B cell (primary cell): ENCODE results near the gene SOX13. TPM values are rescaled to one million over a fixed set of nuclear protein-coding genes. Genes with fewer than 3 reads are reported as not detected.

Experiments used
- ATAC-seq: fragments of 200-7000 bp; cut with Tn5 transposase; one replicate; pipeline ENCODE4 v1.10.0; 2021; ENCODE audit warnings: low read depth, mild to moderate bottlenecking, moderate number of reproducible peaks, moderate library complexity
- CTCF ChIA-PET: fragments of 350-600 bp; sonication (Branson Sonifier 250); formaldehyde crosslinking; loops from one replicate; lab custom pipeline; 2021; ENCODE audit warnings: antibody characterized with exemption, inconsistent platforms; lab: Charles Lee
- POLR2A ChIA-PET: fragments of 350-600 bp; sonication (Branson Sonifier 250); formaldehyde crosslinking; loops from one replicate; lab custom pipeline; 2021; ENCODE audit warnings: antibody characterized with exemption; lab: Charles Lee
- DNase-seq: peaks from one replicate; pipeline ENCODE4 v3.0.0; 2013
- H2AFZ ChIP-seq: 2 replicates; pipeline ENCODE4 v1.6.1; 2012; ENCODE audit warnings: mild to moderate bottlenecking, low read depth, low read length; ENCODE audit not compliant: insufficient read depth, poor library complexity, severe bottlenecking
- H3K27ac ChIP-seq, 2 donors: 1 replicate in 1 of 2; 2 replicates in 1 of 2; pipeline ENCODE4 v1.5.1; 2012 to 2013; ENCODE audit warnings: low read length in 2 of 2, mild to moderate bottlenecking in 2 of 2, moderate library complexity in 1 of 2
- H3K27me3 ChIP-seq, 4 experiments: fragments of 200-600 bp in 1 of 4; sonication (generic) in 1 of 4; replicated peaks in 1 of 4; 1 replicate in 2 of 4; 2 replicates in 2 of 4; pipeline versions ENCODE4 v1.6.1 to v1.7.0; 2013 to 2016; ENCODE audit warnings: low read length in 3 of 4, mild to moderate bottlenecking in 2 of 4, mixed read lengths in 1 of 4, moderate library complexity in 1 of 4; ENCODE audit not compliant: insufficient read depth in 4 of 4, control insufficient read depth in 3 of 4; ENCODE audit errors: control extremely low read depth in 1 of 4
- H3K36me3 ChIP-seq, 2 experiments: replicated peaks in 1 of 2; 1 replicate in 1 of 2; 2 replicates in 1 of 2; pipeline versions ENCODE4 v1.6.1 to v1.7.1; 2013; ENCODE audit warnings: low read length in 1 of 2; ENCODE audit not compliant: insufficient read depth in 2 of 2, control insufficient read depth in 1 of 2; ENCODE audit errors: control extremely low read depth in 1 of 2, extremely low read depth in 1 of 2
- H3K4me1 ChIP-seq, 2 donors: fragments of 200-600 bp in 1 of 2; sonication (generic) in 1 of 2; 1 replicate in 1 of 2; 2 replicates in 1 of 2; pipeline versions ENCODE4 v1.5.1 to v1.6.1; 2013 to 2017; ENCODE audit warnings: low read length in 2 of 2; ENCODE audit not compliant: control insufficient read depth in 2 of 2, insufficient read depth in 2 of 2
- H3K4me2 ChIP-seq: replicated peaks from 2 replicates; pipeline ENCODE3; 2012; ENCODE audit warnings: mild to moderate bottlenecking, low read depth, low read length; ENCODE audit not compliant: poor library complexity, severe bottlenecking
- H3K4me3 ChIP-seq, 5 experiments: fragments of 200-600 bp in 1 of 5; sonication (generic) in 1 of 5; 1 replicate in 3 of 5; 2 replicates in 2 of 5; pipeline versions ENCODE4 v1.5.1 to v1.7.0; 2011 to 2016; ENCODE audit warnings: low read length in 4 of 5, mild to moderate bottlenecking in 4 of 5, low read depth in 2 of 5, control low read depth in 1 of 5, moderate library complexity in 1 of 5; ENCODE audit not compliant: insufficient read depth in 1 of 5; ENCODE audit errors: control extremely low read depth in 1 of 5, extremely low read depth in 1 of 5
- H3K79me2 ChIP-seq: fragments of 200-600 bp; sonication (generic); one replicate; pipeline ENCODE4 v1.6.0; 2016; ENCODE audit warnings: low read length; ENCODE audit not compliant: control insufficient read depth, insufficient read depth
- H3K9ac ChIP-seq: fragments of 200-600 bp; sonication (generic); 2 replicates; pipeline ENCODE4 v1.6.1; 2017; ENCODE audit warnings: mild to moderate bottlenecking, low read length, moderate library complexity
- H3K9me3 ChIP-seq, 3 donors: one replicate each; pipeline versions ENCODE4 v1.6.1 to v1.7.1; 2013; ENCODE audit warnings: low read length in 2 of 3; ENCODE audit not compliant: control insufficient read depth in 2 of 3, insufficient read depth in 1 of 3; ENCODE audit errors: control extremely low read depth in 1 of 3
- H4K20me1 ChIP-seq: 2 replicates; pipeline ENCODE4 v1.6.0; 2012; ENCODE audit warnings: mild to moderate bottlenecking, low read length; ENCODE audit not compliant: insufficient read depth, control insufficient read depth, poor library complexity, severe bottlenecking
- H3K27ac Mint-ChIP-seq: one replicate; pipeline ENCODE4 v1.8.0; 2021; ENCODE audit warnings: mixed read lengths
- H3K27me3 Mint-ChIP-seq: one replicate; pipeline ENCODE4 v1.8.0; 2021; ENCODE audit warnings: mixed read lengths
- H3K4me1 Mint-ChIP-seq: one replicate; pipeline ENCODE4 v1.8.0; 2021; ENCODE audit warnings: mixed read lengths
- H3K4me3 Mint-ChIP-seq: one replicate; pipeline ENCODE4 v1.8.0; 2021; ENCODE audit warnings: mixed read lengths
- H3K9me3 Mint-ChIP-seq: one replicate; pipeline ENCODE4 v1.8.0; 2022; ENCODE audit warnings: mixed read lengths; ENCODE audit not compliant: insufficient read depth
- EZH2 ChIP-seq: IDR thresholded peaks from 2 replicates; pipeline ENCODE4 v1.6.1; 2012; ENCODE audit warnings: borderline replicate concordance, low read depth, mild to moderate bottlenecking, moderate library complexity, low read length; ENCODE audit not compliant: insufficient read depth, poor library complexity, severe bottlenecking
- WGBS: methylation state at CpG from one replicate; pipeline ENCODE4 v1.1.5; 2013; ENCODE audit warnings: missing lambda C conversion rate; ENCODE audit not compliant: insufficient coverage; 5-methylcytosine and 5-hydroxymethylcytosine counted together
- intact Hi-C: fragments of 100-400 bp; cut with micrococcal nuclease; formaldehyde crosslinking; loops from one replicate; pipeline ENCODE4 v1.10.0; 2022
- polyA plus RNA-seq: library from polyadenylated mRNA; depleted of rRNA; stranded (reverse); fragments of >200 nt; gene quantifications from 2 replicates; pipeline ENCODE4 v1.2.3, GENCODE V29; 2012
- total RNA-seq, 2 donors: library from RNA; stranded (reverse); fragments of 120-200 nt in 1 of 2; gene quantifications; 1 replicate in 1 of 2; 2 replicates in 1 of 2; pipeline versions ENCODE4 v1.2.3 to v1.2.4, GENCODE V29; 2013 to 2022
- TF ChIP-seq, protein P1 (sequence below): fragments of 200-600 bp; IDR thresholded peaks from one replicate; pipeline ENCODE4 v1.8.0; 2022; ENCODE audit warnings: antibody characterized with exemption, mild to moderate bottlenecking

The SOX13 gene
- total and polyA plus RNA-seq, 2 donors (not counting 1 experiment from before 2014, with no cell fraction given): 0.15 to 1.3 TPM

DNA sequence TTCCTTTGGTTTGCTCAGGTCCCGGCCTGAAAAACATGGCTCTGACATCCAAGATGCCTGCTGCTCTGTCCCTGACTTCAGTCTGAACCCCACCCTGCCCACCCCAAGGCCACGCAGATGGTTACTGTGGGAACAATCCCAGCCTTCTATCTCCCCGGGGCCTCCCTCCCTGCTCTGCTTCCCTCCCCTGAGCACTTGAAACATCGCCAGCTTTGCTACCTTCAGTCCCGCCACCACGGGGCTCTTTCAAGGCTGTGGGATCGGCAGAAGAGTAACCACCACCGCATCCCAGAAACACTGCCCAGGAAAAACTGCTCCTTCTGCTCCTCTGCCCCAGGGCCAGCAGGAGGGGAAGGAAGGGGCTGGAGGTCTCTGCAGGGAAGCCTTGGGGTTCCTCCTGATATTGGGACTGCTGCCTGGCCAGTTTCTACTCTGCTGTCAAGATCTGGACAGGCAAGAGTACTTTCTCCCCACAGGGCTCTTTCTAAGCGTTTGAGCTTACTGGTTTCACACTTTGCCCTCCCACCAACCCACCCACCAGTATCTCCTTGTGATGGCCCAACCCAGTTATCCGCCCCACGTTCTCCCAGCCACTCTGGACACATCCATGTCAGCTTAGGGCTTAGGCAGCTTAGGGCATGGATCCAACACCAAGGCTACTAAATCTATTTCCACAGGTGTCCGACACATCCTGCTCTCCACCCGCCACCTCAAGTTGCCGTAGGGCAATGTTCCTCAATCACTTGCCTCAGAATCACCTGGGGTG, 70.5 kb downstream of the SOX13 start:
- DNase-seq (no peak), ATAC-seq (no peak)
- Histone ChIP-seq H4K20me1 (no peaks in the 10 kb centered on the region), H3K27ac (no peak overlapping the region), H3K4me1 (no peaks in the 10 kb centered on the region), H3K36me3 (no peaks in the 10 kb centered on the region), H3K9ac (no peak overlapping the region), H3K9me3 (no peaks in the 10 kb centered on the region), H3K27me3 (no peaks in the 10 kb centered on the region), H2AFZ (no peak overlapping the region), H3K79me2 (no peaks in the 10 kb centered on the region), H3K4me2 (no peak overlapping the region), H3K4me3 (no peak overlapping the region)
- Mint-ChIP-seq H3K4me1 (no peaks in the 10 kb centered on the region), H3K4me3 (no peak overlapping the region), H3K27me3 (peaks cover 23% of the 10 kb centered on the region), H3K27ac (no peak overlapping the region), H3K9me3 (no peaks in the 10 kb centered on the region)
- CTCF ChIA-PET: interaction anchor here (0.7 to 1.2 kb wide), 2 partner anchors 14 to 19 kb away, joined by 3 read pairs; no protein-coding TSS in a partner anchor
- intact Hi-C loops: no loop called here
- 92% methylated on average over 10 of the region's 14 CpGs for WGBS
- TF ChIP-seq, protein P1, sequence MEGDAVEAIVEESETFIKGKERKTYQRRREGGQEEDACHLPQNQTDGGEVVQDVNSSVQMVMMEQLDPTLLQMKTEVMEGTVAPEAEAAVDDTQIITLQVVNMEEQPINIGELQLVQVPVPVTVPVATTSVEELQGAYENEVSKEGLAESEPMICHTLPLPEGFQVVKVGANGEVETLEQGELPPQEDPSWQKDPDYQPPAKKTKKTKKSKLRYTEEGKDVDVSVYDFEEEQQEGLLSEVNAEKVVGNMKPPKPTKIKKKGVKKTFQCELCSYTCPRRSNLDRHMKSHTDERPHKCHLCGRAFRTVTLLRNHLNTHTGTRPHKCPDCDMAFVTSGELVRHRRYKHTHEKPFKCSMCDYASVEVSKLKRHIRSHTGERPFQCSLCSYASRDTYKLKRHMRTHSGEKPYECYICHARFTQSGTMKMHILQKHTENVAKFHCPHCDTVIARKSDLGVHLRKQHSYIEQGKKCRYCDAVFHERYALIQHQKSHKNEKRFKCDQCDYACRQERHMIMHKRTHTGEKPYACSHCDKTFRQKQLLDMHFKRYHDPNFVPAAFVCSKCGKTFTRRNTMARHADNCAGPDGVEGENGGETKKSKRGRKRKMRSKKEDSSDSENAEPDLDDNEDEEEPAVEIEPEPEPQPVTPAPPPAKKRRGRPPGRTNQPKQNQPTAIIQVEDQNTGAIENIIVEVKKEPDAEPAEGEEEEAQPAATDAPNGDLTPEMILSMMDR: no peak
- no peak for TF ChIP-seq EZH2
- POLR2A ChIA-PET: no interaction called here

DNA sequence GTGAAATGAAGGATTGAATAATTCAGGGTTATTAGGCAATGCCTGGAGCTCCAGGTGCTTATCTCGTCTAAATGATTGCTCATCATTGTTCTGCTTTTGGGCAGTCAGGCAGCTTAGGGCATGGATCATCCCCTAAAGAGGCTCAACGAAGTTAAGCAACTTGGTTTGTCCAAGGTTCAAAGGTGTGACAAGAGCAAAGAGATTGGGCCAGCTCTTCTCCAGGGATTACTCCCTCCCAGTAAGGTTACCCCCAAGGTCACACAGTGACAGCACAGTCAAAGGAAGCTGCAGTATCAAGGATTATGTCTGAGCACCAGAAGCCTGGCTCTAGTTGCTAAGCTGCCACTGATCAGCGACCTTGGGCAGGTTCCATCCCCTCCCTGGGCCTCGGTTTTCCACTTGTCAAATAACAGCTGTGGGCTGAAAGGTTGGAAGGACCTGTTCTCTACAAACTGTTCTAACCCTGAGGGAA, 72.2 kb downstream of the SOX13 start:
- Mint-ChIP-seq H3K27ac (no peak overlapping the region), H3K4me3 (no peak overlapping the region), H3K9me3 (no peaks in the 10 kb centered on the region), H3K4me1 (no peaks in the 10 kb centered on the region), H3K27me3 (peaks cover 20% of the 10 kb centered on the region)
- Histone ChIP-seq H3K9ac (no peak overlapping the region), H3K36me3 (no peaks in the 10 kb centered on the region), H3K27me3 (no peaks in the 10 kb centered on the region), H3K27ac (no peak overlapping the region), H4K20me1 (no peaks in the 10 kb centered on the region), H3K79me2 (no peaks in the 10 kb centered on the region), H3K4me1 (no peaks in the 10 kb centered on the region), H2AFZ (no peak overlapping the region), H3K4me3 (no peak overlapping the region), H3K9me3 (no peaks in the 10 kb centered on the region), H3K4me2 (no peak overlapping the region)
- CTCF ChIA-PET: interaction anchor here (1.0 kb wide), 1 partner anchor 18 kb away, joined by 3 read pairs; no protein-coding TSS in a partner anchor
- DNase-seq (no peak), ATAC-seq (no peak)
- TF ChIP-seq, protein P1: no peak
- intact Hi-C loops: no loop called here
- WGBS: 91% methylated on average over 3 of the region's 4 CpGs
- POLR2A ChIA-PET: no interaction called here
